Nucleus accumbens (tissue), 56 donors: ENCODE measurements around the gene CNOT11.
"Not testable (repeated sequence)": the region's sequence is repeated elsewhere in the genome, so short reads cannot be mapped to it uniquely, and the experiment has no call there.

Experiments used
- DNase-seq, 56 donors: peaks; one replicate each; lab custom pipeline; 2025; lab: John Stamatoyannopoulos, UW

CNOT11 gene

DNA sequence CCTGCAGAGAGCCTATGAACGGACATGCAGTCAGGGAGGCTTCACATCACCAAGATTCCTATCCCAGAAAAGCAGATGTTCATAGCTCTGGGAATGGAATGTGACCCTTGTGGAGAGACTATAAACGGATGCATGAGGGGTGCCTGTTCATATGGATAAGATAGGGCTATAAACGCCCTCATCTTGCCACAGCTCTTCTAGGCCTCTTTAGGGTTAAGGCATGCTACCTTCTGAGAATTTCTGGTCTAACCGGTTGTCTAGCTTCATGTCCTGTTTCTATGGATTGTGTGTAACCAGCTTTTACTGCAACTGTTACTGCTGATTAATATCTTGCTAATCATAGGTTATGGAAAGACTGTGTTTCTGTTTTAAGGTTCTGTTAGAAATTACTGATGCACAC lies 8.3 kb upstream of the CNOT11 start:
- DNase-seq = not testable (repeated sequence)

GRCh38 chr2:101244899-101245298 lies 7.8 kb upstream of the CNOT11 start:
- not testable (repeated sequence) for DNase-seq

GRCh38 chr2:101245468-101245867 lies 7.2 kb upstream of the CNOT11 start:
- not testable (repeated sequence) for DNase-seq

DNA sequence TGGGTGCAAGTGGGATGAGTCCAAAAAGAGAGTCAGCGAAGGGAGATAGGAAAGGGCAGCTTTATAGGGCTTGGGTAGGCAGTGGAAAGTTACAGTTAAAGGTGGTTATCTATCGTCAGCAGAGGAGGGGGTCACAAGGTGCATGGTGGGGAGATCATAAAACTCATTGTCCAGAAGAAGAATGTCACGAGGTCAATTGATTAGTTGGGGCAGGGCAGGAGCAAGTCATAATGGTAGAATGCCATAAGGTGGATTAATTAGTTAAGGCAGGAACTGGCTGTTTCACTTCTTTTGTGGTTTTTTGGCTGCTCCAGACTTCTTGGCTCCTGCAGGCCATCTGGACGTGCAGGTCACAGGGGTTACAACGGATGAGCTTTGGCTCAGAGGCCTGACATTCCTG lies 3.9 kb upstream of the CNOT11 start:
- DNase-seq = not testable (repeated sequence)

- DNase-seq = no peak
These were observed 2.9 kb upstream of the CNOT11 start for GRCh38 chr2:101249826-101250225.

DNA sequence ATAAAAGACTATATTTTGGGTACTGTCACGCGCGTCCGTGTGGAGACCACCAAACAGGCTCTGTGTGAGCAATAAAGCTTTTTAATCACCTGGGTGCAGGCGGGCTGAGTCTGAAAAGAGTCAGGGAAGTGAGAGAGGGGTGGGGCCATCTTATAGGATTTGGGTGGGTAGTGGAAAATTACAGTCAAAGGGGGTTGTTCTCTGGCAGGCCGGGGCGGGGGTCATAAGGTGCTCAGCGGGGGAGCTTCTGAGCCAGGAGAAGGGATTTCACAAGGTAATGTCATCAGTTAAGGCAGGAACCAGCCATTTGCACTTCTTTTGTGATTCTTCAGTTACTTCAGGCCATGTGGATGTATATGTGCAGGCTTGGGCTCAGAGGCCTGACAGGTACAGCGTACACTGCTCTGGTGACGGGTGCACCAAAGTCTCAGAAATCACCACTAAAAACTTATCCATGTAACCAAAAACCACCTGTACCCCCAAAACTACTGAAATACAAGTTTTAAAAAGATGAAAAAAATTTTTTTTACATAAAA lies 1.4 kb upstream of the CNOT11 start:
- DNase-seq = not testable (repeated sequence)

- DNase-seq = peak in 3 of 56 donors; percentile 2 to 7 (median 4)
These were observed 760 bp upstream of the CNOT11 start for GRCh38 chr2:101251844-101252407.

- DNase-seq = peak in 21 of 56 donors; percentile 11 to 75 (median 45)
These were observed 472 bp downstream of the CNOT11 start for GRCh38 chr2:101253013-101253702.

DNA sequence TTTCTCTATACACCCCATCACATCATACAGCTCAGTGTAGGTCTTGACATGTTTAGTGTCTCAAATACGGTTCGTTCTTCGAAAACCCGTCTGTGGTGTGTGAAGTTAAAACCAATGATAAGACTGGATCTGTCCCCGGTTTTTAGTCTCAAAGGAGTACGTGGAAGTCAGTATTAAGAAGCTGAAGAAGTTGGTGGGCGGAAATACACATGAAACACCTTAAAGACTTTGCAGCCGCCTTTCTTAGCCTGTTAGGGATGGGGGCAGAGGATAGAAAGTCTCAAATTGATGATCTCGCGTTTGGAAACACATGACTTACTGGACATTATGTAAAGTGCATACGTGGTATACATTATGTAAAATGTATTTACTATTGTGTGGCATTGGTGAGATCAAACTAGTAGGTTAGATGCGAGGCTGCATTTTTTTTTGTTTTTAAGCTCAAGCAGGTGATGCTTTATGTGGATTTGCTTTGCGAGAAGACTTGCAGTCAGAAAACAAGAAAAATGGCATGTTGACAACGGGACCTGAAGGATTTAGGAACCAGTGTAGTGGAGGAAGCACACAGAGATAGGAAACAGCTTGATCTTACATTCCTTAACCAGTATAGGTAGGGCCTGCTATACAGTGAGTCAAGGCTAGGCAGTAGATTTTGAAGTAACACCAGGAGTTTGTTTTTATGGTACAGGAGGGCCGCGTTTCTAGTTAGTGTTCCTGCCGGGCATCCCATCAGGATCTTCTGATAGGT lies 1.2 kb downstream of the CNOT11 start:
- DNase-seq = no peak

- DNase-seq = no peak
These were observed 2.8 kb downstream of the CNOT11 start for GRCh38 chr2:101255501-101255900.

DNA sequence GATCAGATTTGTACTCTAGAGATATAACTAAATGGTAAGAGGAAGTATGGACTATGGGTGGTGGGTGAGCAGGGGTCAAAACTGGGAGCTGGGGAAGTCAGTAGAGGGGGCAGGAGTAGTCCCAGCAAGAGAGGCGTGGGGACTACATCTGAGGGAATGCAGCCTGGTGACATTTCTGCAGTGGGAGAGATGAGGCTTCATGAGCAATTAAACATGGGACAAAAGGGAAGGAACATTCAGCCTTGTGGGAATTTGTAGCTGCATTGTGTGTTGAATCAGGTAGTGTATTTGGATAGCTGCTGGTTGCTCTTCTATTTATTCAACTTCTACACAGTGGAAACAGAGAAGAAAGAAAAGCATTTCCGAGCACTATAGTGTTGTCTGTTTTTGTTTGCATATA lies 3.6 kb downstream of the CNOT11 start:
- no peak for DNase-seq

DNA sequence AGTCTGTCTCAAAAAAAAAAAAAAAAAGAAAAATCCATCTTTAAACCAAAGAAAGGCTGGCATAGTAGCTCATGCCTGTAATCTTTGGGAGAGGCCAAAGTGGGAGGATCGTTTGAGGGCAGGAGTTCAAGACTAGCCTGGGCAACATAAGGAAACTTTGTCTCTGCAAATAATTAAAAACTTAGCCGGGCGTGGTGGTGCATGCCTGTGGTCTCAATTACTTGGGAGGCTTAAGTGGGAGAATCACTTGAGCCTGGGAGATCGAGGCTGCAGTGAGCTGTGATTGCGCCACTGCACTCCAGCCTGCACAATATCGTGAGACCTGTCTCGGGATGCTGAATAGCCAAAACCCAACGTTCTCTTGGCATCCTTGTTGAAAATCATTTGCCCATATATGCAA lies 6.1 kb downstream of the CNOT11 start:
- DNase-seq = no peak

- no peak for DNase-seq
These were observed 9.5 kb downstream of the CNOT11 start for GRCh38 chr2:101262142-101262541.

- DNase-seq = no peak
These were observed 10.7 kb downstream of the CNOT11 start for GRCh38 chr2:101263377-101263800.

DNA sequence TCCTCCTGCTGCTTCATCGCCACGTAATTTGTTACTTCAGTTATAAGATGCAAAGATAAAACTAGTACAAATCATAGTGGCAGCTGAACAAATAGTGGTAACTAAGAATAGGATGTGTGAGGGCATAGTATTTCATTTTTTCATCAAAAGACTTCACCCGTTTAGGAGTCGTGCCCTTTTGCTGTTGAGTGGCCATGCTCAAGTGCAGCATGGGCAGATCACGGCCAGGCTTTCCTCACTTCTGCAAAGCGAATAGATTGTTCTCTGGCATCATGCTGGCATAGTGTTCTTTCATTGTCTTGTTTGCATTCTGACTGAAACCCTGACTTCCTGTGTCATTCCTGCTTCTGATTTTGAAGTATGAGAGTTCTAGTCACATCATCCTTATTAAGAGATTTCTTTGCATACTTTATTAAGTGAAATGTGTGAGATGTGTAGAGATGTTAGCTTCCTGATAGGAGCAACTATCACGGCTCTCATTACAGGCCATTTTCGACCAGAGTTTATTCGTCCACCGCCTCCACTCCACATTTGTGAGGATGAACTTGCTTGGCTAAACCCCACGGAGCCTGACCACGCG lies 11.8 kb downstream of the CNOT11 start:
- no peak for DNase-seq

GRCh38 chr2:101265893-101266499 lies 13.3 kb downstream of the CNOT11 start:
- DNase-seq = no peak

- DNase-seq = no peak
These were observed 15.3 kb downstream of the CNOT11 start for GRCh38 chr2:101267671-101268656.

DNA sequence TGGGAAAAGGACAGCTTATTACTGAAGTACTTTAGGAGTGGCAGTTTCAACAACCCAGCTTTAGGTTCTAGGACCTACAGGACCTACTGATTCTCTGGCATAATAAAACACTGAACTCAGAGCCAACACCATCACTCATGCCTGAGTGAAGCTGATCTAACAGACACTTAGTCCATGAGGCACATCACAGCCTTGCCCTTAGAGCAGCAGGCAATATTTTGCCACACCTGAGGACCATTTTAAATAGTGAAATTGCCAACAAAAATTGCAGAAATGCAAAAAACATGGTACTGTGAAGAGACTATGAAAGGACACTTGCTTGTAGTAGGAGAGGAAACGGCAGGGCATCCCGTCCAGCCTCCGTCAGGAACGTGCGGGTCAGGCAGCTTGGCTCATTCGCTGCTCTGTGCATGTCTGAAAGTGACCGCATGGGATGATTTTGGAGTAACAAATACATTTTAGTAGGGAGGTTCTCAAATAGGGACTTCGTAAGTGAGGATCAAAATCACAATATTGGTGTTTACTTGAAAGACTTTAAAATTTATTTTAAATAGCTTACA lies 18.1 kb downstream of the CNOT11 start:
- no peak for DNase-seq
